ENCODE data around the gene ITGA2.

Gene ITGA2

DNA sequence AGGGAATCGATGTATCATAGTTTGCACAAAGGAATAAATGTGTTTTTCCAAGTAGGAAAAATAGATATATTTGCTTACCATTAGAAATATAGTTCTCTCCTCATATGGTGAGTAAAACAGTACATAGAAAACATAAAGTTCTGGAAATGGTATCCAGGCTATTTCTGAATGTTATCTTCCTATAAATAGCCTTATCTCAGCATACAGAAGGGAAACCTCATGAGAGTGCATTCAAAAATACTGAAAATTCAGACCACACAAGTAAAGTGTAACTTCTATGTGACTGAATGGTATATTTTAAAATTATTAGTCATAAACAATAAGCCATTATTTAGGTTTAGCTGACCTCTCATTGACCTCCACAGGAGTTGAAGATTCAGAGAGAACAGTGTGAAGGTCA is 76.9 kb downstream of the ITGA2 start:
- no peak for DNase-seq

DNA sequence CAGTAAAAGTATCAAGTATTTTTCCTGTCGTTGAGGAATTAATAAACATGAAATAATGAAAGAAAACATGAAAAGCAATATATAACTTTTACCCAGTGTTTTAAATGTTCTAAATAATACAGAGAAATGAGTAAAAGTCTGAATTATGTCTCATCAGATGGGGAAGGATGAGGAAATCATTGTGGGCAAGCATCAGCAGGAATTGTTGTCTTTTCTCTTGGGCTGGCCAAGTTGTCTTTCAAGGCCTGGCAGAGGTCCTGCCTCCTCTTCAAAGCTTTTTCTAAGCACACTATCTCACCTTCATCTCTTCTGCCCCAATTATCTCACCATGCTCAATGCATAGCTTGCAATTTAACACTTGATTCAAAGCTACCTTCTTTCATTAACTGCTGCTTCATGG is 78.5 kb downstream of the ITGA2 start:
- no peak for DNase-seq

DNA sequence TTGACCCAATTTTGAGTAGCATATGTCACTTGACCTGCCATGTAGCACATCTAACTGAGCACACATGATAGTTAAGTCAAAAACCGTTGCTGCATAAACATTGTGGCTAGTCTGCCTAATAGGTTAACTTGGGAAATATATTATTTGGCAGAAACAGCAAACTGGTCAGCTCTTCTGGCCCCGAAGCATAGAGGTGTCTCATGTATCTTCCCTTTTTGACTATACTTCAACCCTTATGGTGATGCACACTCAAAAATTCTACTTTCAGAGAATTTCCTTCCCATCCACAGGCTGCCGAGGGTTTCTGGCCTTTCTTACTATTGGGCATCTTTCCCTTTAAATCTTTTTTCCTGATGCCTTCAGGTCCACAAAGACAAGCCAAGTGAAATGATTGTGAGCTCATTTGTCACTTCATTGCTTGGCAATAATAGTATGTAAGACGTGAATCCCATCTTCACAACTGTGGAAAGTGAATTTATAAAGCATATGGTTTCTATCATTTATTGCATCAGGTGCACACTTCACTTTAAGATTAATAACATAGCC is 79.2 kb downstream of the ITGA2 start:
- DNase-seq, result no peak

DNA sequence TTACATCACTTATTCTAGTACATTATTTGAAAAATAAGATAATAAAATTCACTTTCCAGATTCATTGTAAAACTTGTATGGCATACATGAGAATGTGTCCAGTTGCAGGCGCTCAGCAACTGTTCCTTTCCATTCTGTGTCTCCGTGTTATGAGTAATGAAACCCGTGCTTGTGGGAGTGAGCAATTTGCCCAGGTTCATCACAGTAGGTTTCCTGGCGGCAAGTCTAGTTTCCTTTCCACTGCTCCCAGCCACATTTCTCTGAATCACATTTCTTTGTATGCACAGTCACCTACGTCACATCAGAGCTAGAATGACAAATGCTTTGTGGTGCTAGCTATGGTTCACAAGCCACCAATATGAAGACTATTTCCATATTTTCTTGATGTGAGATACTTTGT is 80.5 kb downstream of the ITGA2 start:
- peak; percentile 59 for DNase-seq

DNA sequence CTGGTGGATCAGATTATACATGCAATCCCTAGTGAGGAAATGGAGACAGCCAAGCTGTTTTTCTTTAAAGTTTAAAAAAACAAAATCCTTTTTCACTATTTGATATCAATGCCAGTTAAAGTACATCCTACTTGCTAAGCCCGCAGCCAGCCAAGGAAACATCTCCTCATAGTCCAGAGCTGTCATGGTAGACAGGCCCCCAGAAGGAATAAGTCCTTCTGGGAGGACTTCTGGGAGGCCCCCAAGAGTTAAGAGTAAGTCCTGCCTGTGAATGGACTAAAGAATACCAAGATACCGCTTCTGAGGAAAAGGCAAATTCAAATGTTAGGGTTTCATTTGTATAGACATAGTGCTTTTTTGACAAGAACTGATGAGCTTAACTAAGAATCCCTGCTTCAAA is 82.1 kb downstream of the ITGA2 start:
- no peak for DNase-seq

DNA sequence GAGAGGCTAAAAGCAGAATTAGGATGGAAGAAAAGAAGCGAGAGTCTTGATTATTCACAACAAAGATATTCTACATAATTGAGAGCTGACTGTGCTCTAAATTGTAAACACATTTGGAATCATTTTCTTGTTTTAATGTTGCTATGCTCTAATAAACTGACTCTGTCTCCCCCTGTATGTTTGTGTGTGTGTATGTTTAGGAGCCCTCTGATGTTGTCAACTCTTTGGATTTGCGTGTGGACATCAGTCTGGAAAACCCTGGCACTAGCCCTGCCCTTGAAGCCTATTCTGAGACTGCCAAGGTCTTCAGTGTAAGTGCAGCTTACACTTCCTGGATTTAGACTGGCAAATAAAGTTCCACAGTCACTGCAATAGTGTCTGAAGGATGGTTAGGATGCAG is 82.6 kb downstream of the ITGA2 start:
- no peak for DNase-seq

DNA sequence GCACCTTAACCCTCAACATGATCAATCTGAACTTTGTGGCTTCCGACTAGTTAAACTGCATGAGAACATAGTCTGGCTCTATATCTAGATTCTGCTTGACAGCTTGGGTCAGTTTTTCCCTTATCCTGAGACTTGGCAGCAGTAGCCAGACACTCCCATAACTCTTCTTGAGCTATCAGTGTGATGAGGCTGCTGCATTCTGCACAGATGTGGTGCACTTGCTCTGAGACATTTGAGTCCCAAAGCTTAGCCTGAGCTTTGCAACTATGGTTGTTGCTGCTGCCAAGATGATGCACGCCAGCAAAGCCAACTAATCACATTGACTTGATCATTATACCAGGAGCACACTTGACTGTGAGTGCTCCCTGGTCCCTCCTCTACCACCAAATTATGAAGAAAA is 84.2 kb downstream of the ITGA2 start:
- no peak for DNase-seq

DNA sequence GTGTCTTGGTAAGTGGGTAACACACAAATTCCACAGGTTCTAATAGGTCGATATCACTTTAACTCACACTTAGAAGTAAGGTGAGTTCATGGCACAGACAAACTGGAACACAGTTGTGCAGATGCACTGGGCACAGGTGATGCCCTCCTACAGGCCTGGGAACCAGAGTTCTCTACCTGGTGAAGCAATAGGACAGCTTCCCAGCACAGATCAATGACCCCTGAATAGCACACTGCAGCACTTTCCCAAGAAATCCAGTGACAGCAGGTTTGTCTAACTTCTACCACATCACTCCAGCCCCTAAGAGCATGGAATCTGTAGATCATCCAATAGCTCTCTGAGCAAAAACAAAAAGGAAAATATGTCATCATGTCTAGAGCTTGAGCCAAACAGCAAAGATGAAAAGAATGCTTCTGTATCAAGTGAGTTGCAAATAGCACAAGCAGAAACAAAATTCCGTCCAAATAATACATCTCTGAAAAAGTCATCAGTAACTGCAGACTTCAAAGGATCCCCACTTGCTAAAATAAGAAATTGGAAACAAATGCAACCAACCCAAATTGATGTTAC is 86.9 kb downstream of the ITGA2 start:
- DNase-seq, result no peak

DNA sequence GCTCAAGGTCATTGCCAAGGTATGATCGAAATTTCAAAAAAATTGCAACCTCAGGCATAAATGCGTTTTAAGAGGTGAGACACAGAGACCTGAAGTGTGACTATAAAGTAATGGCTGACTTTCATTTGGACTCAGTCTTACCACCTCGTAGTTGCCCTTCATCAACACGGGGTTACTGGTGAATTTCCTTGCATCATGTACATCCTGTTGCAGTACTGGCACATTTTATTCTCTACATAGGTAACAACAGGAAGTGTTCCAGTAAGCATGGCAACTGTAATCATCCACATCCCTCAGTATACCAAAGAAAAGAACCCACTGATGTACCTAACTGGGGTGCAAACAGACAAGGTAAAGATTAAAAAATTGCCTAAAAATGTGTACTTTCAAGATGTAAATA is 91.1 kb downstream of the ITGA2 start:
- DNase-seq, result no peak

DNA sequence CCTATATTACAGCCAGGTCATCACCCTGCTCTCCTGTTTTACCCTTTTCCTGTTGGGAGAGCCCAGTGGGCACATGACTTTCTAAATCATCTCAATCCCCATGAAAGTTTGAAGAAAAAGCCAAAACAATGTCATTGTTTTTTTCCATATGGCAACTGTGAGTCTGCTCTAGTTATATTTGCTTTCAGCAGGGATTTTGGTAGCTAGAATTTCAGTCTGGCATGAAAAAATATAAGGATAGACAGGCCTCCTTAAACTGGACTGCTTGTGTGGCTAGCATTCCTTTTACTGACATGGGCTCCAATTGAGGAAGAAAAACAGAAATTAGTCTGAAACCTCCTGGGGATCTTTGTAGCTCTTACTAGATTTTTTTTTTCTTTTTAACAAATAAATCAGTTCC is 94.8 kb downstream of the ITGA2 start:
- no peak for DNase-seq

DNA sequence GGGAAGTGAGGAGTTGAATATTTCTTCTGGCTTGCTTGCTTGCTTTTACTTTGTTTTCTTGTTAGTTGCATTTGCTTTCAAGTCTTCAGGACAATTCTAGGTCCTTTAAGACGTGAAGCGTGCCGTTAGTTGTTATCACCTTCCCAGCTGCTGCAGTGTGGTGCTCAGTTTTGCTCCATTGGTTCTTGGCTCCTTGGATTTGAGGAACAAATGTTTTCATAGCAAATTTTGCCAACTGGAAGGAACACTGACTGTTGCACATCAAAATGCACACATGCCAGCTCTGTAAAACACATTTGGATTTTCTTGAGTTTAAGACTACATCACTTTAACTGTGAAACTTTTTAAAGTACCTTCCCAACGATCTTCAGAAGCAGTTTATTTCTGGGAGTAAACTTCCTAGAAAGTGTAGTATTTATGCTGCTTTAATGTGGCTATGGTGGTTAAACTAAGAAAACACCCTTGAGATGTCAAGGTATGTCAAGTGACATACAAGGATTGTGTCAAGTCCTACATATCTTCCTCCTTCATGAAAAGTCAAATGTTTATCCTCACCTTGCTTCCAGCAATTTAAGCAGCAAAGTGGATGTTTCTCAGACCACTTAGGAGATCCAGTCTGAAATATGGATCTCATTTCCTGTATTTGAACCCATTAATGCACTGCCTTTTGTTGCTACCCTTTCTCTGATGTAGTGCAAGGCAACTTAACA is 95.5 kb downstream of the ITGA2 start:
- no peak for DNase-seq

DNA sequence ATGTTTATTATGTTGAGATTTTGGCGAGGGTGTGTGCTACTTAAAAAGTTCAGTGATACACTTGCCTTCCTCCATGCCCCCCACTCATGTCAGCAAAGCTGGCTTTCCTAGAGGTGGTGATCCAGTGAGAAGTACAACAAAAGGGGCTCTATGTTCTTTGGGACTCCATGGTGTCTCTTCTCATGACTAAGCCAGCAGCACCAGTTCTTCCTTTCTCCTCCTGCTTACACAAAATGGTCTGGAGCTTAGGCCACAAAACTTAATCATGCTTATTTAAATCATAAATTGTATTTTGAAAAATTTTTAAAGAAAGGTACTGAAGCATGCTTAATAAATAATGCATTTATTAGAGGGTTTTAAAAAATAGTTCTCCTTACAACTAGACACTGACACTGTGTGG is 98.0 kb downstream of the ITGA2 start:
- no peak for DNase-seq

DNA sequence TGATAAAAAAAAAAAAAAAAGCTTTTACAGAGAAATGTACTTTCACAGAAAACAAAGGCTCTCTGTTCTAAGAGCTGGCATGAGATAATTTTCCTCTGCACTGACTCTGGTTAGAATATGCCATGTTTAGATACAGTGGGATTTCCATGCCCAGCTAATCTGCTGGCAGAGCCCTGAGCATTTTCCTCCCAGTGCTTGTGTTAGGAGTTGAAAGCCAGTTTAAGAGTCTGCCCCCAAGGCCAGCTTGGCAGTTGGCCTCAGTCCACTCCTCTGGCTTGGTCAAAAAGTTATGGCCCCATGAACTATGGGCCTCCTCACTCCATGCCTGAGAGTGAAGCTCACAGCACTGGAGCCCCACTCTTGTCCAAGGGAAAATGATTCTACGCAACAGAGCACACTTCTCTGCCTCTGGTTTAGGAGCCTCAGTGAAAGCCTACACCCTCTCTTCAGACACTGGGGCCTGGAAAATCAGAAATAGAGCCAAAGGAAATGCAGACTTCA is 98.5 kb downstream of the ITGA2 start:
- no peak for DNase-seq

DNA sequence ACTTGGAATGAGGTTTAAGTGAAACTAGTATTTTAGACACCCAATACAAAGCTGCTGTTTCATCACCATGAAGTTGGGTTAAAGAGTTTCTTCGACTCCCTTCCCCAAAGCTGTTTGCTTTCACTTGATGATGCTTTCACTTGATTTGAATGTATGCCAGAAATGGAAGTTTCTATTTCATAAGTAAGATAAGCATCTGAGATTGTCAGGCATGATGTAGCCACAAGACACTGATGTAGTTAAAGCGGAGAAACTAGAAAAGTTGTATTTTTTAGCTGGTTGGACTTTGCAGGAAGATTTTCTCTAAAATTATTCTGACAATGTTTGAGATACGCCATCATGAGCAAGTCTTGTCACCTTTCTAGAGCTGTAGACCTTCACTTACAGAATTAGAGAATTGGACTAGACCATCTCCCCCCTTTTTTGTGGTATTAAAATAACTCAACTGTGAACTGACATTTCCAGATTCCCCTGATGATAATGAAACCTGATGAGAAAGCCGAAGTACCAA is 100.4 kb downstream of the ITGA2 start:
- DNase-seq, result no peak

DNA sequence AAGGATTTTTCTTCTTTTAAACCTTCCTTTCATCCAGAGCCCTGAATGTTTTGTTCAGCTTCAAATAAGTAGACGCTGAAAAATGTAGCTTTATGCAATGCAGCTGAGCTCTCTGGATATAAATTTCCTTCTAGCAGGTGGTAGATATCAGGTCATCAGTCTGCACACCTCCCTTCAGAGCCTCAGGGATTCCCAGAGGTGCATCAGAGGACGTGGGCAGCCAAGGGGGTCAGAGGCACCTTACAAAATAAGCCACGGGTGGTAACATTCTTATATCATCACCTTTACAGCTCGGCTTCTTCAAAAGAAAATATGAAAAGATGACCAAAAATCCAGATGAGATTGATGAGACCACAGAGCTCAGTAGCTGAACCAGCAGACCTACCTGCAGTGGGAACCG is 101.1 kb downstream of the ITGA2 start:
- no peak for DNase-seq

DNA sequence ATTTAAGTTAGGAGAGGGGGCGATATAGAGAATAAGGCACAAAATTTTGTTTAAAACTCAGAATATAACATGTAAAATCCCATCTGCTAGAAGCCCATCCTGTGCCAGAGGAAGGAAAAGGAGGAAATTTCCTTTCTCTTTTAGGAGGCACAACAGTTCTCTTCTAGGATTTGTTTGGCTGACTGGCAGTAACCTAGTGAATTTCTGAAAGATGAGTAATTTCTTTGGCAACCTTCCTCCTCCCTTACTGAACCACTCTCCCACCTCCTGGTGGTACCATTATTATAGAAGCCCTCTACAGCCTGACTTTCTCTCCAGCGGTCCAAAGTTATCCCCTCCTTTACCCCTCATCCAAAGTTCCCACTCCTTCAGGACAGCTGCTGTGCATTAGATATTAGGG is 102.1 kb downstream of the ITGA2 start:
- no peak for DNase-seq

DNA sequence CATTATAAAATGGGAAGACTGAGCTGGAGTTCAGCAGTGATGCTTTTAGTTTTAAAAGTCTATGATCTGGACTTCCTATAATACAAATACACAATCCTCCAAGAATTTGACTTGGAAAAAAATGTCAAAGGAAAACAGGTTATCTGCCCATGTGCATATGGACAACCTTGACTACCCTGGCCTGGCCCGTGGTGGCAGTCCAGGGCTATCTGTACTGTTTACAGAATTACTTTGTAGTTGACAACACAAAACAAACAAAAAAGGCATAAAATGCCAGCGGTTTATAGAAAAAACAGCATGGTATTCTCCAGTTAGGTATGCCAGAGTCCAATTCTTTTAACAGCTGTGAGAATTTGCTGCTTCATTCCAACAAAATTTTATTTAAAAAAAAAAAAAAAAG is 103.1 kb downstream of the ITGA2 start:
- DNase-seq, result no peak

DNA sequence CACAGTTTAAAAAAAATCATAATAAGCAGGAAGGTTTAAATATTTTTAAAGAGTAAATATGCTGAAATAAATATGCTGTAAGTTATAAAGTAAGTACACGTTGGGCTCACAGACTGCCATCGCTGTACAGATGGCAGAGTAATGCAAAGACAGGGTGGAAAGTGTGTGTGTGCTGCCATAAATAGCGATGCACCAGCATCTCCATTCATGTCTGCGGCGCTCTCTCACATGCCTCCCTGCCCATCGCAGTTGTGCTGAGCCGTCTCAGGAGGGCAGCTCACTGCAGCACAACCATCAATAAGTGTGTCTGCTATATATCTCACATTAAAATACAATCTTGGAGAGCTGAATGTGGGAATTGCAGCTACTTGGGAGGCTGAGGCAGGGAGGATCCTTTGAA is 106.1 kb downstream of the ITGA2 start:
- DNase-seq, result no peak

DNA sequence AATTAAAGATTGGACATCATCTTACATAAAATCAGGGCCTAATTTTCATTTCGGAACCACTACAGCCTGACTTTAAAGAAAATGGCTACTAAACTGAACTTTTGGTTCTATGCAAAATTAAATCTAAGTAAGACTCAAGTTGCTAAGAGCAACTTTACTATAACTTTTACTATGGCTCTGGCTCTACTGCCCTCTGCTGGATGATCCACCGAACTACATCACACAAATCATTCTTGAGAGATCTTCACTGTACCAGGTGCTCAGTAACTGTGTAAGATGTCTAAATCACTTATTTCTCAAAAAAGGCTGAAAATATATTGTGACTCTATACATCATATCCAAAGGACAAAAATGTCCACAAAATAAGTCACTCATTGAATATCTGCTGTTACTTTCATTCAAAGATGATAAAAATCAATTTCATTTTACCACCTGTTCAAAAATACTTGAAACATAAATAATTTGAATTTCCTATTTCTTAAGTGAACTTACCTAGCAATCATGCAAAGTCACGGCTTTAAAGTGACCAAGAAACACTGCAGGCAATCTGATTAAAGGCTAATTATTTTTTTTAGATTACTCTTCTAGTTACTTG is 106.9 kb downstream of the ITGA2 start:
- DNase-seq, result peak; percentile 63

DNA sequence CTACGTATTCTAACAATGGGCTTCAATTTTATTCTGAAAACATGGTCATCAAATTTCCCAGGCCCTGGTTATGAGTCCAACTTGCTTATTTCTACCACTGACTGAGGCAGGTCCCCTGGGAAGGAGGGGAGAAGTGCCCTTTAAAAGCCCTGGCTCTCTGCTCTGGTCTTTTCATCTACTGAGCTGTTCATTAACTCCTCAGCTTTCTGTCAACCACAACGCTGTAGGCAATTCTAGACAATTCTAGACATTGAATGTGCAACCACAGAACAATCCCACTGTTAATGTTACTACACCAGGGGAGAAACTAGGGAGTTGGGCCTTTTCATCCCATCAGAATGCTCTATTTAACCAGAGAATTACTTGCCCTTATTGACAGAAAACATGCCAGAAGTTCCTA is 110.4 kb downstream of the ITGA2 start:
- no peak for DNase-seq

DNA sequence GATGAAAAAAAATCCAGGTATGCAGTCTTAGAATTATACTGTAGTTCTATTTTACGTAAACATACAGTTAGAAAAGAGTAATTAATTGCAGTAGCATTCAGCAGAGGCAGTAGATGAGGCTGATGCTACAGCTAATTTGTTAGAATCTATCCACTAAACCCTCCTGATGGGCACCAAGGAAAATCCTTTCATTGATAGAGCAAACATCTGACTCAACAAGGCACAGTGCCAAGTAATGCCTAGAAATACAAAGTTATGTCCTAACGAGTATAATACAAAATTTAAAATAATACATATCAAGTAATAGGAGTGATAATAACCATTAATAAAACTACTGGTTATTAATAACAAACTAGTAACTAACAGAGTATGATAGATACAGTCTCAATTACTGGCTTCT is 111.5 kb downstream of the ITGA2 start:
- DNase-seq, result no peak

DNA sequence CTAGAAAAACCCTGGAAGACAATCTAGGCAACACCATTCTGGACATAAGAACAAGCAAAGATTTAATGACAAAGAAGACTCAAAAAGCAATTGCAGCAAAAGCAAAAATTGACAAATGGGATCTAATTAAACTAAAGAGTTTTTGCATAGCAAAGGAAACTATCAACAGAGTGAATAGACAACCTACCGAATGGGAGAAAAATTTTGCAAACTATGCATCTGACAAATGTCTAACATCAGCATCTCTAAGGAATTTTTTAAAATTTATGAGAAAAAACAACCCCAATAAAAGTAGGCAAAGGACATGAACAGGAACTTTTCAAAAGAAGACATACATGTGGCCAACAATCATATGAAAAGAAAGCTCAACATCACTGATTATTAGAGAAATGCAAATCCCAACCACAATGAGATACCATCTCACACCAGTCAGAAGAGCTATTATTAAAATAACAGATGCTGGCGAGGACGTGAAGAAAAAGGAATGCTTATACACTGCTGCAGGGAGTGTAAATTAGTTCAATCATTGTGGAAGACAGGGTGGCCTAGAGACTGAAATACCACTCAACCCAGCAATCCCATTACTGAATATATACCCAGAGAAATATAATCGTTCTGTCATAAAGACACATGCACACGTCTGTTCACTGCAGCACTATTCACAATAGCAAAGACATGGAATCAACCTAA is 116.6 kb downstream of the ITGA2 start:
- DNase-seq, result no peak

DNA sequence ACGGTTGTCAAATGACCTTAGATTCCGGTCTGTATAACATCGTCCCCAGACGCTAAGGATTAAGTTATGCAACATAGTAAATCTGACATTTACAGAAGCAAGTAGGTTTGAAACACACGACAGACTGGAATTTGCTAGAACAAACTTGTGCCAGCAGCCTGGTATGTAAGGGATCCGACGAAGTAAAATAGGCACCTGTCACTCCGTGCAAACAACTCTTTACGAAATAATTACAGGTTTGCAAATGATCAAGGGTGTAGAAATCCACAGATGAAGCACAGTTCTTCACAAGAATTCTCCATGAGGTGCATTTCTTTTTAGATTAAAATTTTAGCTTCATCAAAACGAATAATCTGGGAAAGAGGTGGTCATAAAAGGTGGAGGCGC is 119.9 kb downstream of the ITGA2 start:
- no peak for DNase-seq

All from activated naive CD4-positive, alpha-beta T cell treated with anti-CD3 and anti-CD28 coated beads, Interleukin-2, amount 50 U/mL, for 16 hours (primary cell).